Measurements from ENCODE around the gene GRIN2B. TPM values are rescaled to one million over a fixed set of nuclear protein-coding genes. Genes with fewer than 3 reads are reported as not detected.

The GRIN2B gene
- total and polyA plus RNA-seq, 2 donors (not counting 3 experiments of a cell fraction or from before 2014, with no cell fraction given): not detected

DNA sequence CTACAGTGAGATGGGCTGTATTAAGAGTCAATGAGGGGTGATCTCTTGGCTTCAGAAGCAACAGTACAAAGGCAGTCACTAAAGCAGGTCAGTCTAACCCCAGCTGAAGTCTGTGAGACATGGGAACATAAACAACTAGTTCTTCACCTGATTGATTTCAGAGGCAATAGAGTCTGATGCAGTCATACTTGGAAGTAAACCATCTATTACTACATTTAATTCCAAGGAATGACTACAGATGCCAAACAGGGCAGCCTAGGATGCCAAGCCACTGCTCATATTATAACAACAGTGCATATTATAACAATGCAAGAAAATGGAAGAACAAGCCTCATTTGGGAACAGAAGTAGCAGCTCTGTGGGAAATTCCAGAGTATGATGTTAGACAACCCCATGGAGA, 35.8 kb downstream of the GRIN2B start:
- ChIA-PET POLR2A (no interaction called here), CTCF (no interaction called here)
- no TSS peak for BruUV-seq (replicated peaks)
- Histone ChIP-seq H3K9me3 (replicated peaks; ENCODE audit: control insufficient read depth, insufficient read depth, low read length) (no peaks in the 10 kb centered on the region), H3K36me3 (ENCODE audit: control insufficient read depth in 2 of 2, extremely low read depth in 1 of 2, insufficient read depth in 2 of 2, low read length in 2 of 2) (no peaks in the 10 kb centered on the region), H3K4me3 (replicated peaks in 1 of 3; ENCODE audit: insufficient read depth in 1 of 3, low read depth in 1 of 3, low read length in 3 of 3) (no peak overlapping the region), H3K4me2 (ENCODE audit: insufficient read depth, low read length) (no peak overlapping the region), H3K27ac (ENCODE audit: insufficient read depth, low read depth, low read length) (no peak overlapping the region), H4K20me1 (replicated peaks; ENCODE audit: control insufficient read depth, extremely low read depth, insufficient read depth, low read length) (no peaks in the 10 kb centered on the region), H3K9ac (replicated peaks; ENCODE audit: extremely low read depth, insufficient read depth, low read length) (no peak overlapping the region), H2AFZ (ENCODE audit: low read depth, low read length) (no peak overlapping the region), H3K9me1 (replicated peaks; ENCODE audit: control insufficient read depth, extremely low read depth, insufficient read depth, low read length) (no peaks in the 10 kb centered on the region), H3K79me2 (ENCODE audit: control insufficient read depth, insufficient read depth, low read length) (no peaks in the 10 kb centered on the region), H3K4me1 (ENCODE audit: control insufficient read depth, extremely low read depth, insufficient read depth, low read length) (no peaks in the 10 kb centered on the region), H3K27me3 (ENCODE audit: control insufficient read depth in 2 of 2, insufficient read depth in 2 of 2, low read length in 2 of 2) (no peaks in the 10 kb centered on the region)
- dilution Hi-C loops (cut with MboI; ENCODE audit: extremely low pct_ligation_motif_present, low sequenced_read_pairs): no loop called here
- FAIRE-seq: no peak
- intact Hi-C loops (cut with micrococcal nuclease): no loop called here
- no peak for DNase-seq (ENCODE audit: low read depth, low spot score)
- TF ChIP-seq EZH2 (IDR thresholded peaks at IDR 0.05; ENCODE audit: borderline replicate concordance, low read depth, low read length, severe bottlenecking): no peak
- TF ChIP-seq, protein P1, sequence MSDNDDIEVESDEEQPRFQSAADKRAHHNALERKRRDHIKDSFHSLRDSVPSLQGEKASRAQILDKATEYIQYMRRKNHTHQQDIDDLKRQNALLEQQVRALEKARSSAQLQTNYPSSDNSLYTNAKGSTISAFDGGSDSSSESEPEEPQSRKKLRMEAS (IDR thresholded peaks at IDR 0.05; ENCODE audit: insufficient read depth, insufficient read length): no peak
- TF ChIP-seq JUN (IDR thresholded peaks at IDR 0.05; ENCODE audit: borderline replicate concordance, insufficient read depth, insufficient read length, low read depth): no peak
- TF ChIP-seq, protein P2, sequence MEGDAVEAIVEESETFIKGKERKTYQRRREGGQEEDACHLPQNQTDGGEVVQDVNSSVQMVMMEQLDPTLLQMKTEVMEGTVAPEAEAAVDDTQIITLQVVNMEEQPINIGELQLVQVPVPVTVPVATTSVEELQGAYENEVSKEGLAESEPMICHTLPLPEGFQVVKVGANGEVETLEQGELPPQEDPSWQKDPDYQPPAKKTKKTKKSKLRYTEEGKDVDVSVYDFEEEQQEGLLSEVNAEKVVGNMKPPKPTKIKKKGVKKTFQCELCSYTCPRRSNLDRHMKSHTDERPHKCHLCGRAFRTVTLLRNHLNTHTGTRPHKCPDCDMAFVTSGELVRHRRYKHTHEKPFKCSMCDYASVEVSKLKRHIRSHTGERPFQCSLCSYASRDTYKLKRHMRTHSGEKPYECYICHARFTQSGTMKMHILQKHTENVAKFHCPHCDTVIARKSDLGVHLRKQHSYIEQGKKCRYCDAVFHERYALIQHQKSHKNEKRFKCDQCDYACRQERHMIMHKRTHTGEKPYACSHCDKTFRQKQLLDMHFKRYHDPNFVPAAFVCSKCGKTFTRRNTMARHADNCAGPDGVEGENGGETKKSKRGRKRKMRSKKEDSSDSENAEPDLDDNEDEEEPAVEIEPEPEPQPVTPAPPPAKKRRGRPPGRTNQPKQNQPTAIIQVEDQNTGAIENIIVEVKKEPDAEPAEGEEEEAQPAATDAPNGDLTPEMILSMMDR (IDR thresholded peaks at IDR 0.05; ENCODE audit: extremely low read depth in 1 of 2, insufficient read depth in 1 of 2, low read depth in 1 of 2, low read length in 2 of 2): no peak
- TF ChIP-seq MYC (IDR thresholded peaks at IDR 0.05; ENCODE audit: low read depth, low read length): no peak
- TF ChIP-seq FOS (IDR thresholded peaks at IDR 0.05; ENCODE audit: borderline replicate concordance, insufficient read depth, low read length): no peak
- TF ChIP-seq POLR2A (IDR thresholded peaks at IDR 0.05; ENCODE audit: low read depth, low read length): no peak
- no peak for TF ChIP-seq GATA2 (IDR thresholded peaks at IDR 0.05; ENCODE audit: insufficient read depth, insufficient read length, low read depth, low read length)
- no peak for TF ChIP-seq POLR2AphosphoS5 (IDR thresholded peaks at IDR 0.05; ENCODE audit: insufficient read depth, low read depth, low read length)
